Measurements from ENCODE around the gene SGK1.
A peak's percentile ranks its signal among the peaks of the same experiment; 100 is the strongest.
"Not testable (repeated sequence)": the region's sequence is repeated elsewhere in the genome, so short reads cannot be mapped to it uniquely, and the experiment has no call there.

Gene SGK1

DNA sequence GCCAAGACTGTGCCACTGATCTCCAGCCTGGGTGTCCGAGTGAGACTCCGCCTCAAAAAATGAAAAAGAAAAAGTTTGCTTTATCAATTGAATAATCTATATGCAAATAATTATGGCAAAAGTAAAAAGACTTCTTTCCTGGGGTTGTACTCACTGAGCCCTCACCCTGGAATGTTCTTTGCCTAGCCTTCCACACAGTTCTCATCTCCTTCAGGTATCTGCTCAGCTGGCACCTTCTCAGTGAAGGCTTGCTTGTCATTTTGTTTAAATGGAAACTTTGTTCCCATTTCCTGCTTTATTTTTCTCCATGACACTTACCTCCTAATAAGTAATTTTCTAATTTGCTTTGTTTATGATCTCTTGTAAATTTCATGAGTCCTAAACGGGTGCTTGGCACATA is 96.7 kb downstream of the SGK1 start:
- no peak for DNase-seq (ENCODE audit: low spot score)

DNA sequence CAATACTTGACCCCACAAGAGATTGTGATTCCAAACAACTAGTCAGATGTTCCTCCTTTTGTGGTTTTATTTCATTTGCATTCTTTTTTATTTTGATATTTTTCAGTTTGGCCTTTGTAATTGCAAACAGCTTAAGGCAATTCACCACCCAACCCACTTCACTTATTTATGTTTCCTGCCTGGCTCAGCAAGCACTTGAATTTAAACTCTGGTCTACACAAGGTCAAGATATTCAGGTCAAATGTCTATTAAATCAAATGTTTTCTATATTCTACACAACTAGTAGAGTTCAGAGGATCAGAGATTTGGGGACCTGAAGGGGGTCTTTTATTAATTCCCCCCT is 100.1 kb downstream of the SGK1 start:
- DNase-seq (ENCODE audit: low spot score) = no peak

DNA sequence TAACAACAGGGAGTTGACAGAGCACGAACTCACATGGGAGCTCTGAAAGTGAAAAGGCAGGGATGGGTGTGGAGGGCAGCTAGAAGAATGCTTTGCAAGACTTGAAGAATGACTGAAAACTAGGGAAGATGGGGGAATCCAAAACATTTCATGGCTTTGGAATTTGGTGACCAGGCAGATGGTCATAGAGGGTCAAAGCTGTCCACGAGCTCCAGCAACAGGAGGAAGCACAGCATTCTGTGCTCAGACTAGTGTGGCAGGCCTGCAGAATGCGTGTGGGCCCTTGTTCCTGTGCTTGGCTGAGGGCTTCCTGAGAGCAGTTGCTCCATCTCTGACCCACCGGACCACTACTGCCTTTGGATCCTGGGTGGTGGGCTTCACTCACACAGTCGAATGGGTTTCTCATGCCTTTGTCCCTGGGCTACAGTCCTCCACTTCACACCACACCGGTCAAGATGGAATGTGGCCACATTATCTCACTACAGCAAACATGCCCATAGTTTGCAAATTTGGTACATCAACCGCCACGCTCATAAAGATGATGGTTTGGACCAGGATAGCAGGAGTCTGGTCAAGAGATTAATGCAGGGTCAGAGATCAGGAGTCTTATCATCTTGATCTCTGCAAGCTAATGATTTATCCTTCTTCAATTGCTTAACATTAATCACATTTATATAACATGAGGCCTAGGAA is 100.7 kb downstream of the SGK1 start:
- DNase-seq (ENCODE audit: low spot score) = no peak

DNA sequence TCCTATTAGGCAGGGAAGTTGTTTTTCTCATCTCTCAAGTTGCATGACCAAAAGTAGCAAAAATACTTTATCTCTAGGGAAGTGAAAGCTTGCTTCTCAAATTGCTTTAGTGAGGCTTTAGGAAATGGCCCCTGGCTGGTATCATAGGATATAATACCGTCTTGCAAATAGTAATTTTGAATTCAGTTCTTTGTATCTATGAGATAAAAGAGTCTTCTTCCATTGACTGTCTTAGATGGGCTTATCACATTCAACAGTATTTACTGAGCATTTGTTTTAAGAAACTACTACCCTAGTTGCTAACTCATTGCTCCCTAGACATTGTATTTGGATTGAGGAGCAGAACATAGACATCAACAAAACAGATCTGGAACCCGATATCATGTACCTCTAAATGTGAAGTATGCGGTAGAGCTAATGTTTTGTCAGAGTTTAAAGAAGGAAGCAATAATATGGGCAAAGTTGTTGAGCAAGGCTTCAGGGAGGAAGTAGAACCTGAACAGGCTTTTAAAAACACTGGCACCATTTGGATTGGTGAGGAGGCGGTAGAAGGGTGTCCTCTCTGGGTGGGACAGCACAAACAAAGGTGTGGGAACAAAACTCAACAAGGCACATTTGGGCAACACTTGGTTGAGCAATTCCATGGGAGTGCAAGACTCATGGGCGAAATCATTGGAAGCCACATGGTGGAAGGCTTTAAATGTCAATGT is 101.5 kb downstream of the SGK1 start:
- DNase-seq (ENCODE audit: low spot score) = no peak

DNA sequence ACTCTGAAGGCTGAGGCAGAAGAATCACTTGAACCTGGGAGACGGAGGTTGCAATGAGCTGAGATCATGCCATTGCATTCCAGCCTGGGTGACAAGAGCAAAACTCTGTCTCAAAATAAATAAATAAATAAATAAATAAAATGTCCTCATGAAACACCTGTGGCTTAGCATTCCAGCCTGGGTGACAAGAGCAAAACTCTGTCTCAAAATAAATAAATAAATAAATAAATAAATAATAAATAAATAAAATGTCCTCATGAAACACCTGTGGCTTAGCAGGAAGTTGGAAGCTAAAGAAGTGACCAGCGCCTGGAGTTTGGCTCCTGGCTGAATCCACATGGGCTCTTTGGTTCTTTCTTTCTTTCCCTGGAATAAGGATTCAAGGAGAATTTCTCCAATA is 104.5 kb downstream of the SGK1 start:
- DNase-seq (ENCODE audit: low spot score) = not testable (repeated sequence)

DNA sequence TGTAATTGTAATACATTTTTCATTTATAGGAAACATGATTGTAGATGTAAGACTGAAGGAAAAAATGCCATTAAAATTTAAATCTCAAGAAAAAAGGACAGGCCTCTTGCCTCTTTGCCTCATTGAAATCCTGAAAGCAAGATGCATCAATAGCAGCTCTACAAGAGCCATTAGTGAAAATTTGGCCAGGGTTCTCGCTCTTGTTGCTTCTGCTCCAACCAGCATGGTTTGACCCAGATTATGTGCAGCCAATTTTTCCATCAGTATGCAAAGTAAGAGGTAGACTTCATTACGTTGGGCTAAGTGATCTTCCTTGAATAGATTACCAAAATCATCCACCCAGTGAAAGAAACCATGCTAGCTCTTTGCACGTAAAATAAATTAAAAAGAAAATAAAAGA is 106.6 kb downstream of the SGK1 start:
- no peak for DNase-seq (ENCODE audit: low spot score)

DNA sequence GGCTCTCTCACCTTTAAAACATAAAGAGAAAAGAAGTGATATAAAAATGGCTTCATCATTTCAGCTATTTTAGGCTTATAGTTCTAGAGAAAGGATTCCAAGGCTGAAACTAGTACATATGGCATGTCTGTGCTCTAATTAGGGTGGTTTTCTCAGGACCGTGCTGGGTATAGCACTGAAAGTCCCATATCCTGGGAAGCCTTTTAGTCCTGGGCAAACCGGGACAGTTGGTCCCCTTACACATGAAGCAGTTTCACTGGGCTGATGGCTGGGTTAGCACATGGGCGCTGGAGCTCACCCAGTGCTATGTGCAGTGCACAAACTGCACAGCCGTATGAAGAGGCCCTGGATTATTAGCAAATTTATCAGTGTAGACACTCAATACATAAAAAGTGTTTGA is 110.5 kb downstream of the SGK1 start:
- no peak for DNase-seq (ENCODE audit: low spot score)

DNA sequence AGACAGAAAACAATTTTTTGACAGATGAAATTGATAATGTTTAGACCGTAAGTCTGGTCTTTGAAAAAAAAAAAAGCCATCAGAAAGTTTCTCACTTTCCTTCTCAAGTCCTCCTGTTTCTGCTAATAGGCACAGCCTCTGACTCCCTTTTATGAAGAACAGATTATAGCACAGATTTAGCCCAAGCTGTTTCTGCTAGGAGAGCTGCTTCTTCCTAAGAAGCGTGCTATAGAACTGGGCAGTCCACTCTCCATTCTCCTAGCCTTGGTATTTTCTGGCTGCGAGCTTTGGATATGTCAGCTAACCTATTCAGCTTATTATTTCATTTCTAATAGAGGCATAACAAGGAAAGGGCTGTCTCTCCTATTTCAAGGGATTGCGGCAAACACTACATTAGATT is 112.5 kb downstream of the SGK1 start:
- no peak for DNase-seq (ENCODE audit: low spot score)

DNA sequence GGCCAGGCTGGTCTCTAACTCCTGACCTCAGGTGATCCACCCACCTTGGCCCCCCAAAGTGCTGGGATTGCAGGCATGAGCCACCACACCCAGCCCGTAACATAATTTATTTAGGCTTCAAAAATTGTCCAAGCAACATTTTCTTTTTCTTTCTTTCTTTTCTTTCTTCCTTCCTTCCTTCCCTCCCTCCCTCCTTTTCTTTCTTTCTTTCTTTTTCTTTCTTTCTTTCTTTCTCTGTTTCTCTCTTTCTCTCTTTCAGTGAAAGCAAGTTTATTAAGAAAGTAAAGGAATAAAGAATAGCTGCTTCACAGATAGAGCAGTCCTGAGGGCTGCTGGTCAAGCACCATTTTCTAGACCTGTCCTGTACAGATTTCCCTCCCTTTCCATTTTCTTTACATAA is 113.2 kb downstream of the SGK1 start:
- DNase-seq (ENCODE audit: low spot score) = not testable (repeated sequence)

DNA sequence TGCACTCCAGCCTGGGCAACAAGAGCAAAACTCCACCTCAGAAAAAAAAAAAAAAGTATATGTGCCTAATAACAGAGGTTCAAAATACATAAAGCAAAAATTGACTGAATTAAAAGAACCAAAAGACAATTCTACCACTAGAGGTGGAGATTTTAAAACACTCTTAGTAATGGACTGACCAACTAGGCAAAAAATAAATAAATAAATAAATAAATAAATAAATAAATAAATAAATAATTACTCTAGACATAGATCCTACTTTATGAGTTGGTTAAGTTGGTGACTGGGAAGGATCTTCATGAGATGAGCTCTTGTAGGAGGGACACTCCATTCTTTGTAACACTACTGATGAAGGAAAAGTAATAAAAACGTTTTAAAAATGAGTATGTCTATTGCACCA is 113.9 kb downstream of the SGK1 start:
- no peak for DNase-seq (ENCODE audit: low spot score)

DNA sequence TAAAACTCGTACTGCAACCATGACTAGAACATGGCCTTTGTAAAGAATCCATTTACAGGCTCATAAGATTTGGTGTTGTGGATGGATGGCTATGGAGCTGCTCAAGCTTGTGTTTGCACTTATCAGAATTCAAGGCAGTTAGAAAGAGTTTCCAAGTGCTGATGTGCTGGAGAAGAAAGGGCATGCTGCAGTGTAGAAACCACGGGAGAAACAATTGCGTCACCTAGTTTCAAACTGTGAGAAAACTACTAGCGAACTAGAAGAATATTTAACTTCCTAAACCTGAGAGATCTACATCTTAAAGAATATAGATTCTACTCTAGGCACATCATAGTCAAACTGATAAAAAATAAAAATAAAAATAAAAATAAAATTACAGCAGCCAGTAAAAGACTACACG is 116.2 kb downstream of the SGK1 start:
- DNase-seq (ENCODE audit: low spot score) = no peak

DNA sequence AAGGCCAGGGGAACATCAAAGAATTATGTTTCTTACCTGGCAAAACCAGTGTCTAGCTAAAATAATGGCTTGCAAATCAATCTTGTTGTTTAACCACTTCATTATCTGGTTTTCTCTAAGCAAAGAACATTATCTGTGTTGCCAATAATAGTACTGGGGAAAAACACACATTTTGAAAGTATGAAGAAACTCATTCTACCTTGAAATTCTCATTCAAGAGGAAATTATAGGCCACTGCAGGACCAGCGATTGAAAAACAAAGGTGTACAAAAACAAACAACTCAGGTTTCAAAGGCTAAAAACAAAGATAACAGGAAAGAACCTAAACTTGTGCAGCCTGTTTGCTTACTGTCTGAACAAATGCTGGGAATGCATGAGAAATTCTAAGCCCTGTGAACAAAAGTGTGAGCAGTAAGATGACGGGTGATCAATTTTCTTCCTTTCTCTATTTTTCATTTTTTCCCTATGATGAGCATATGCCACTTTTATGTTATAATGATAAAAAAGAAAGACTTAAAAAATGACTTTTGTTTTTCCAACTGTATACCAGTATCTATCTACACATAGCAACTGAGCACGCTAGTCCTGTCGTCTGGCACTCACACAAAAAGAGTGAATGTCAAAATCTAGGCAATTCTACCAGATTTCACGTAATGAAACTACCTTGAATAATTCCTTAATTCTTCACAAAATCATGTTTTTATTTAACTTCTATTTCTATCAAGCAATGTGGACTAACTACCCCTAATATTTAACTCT is 117.9 kb downstream of the SGK1 start:
- DNase-seq (ENCODE audit: low spot score) = peak; percentile 67

DNA sequence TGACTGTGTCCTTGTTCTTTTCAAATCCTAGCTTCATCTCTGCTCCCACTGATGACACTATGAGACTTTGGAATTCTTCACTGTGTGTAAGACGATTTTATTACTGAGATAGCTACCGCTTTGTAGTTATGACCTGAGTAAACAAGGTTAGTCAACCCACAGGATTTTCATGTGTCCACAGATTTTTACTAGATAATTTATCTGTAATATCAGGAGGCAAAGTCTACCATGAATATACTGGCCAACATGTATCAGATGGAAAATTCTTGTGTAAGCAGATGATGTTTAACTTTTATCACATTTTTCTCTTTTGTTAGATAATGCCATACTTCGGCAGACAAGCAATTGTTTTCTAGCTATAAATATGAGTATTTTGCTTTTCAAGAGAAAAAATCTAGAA is 119.8 kb downstream of the SGK1 start:
- DNase-seq (ENCODE audit: low spot score) = peak; percentile 71

DNA sequence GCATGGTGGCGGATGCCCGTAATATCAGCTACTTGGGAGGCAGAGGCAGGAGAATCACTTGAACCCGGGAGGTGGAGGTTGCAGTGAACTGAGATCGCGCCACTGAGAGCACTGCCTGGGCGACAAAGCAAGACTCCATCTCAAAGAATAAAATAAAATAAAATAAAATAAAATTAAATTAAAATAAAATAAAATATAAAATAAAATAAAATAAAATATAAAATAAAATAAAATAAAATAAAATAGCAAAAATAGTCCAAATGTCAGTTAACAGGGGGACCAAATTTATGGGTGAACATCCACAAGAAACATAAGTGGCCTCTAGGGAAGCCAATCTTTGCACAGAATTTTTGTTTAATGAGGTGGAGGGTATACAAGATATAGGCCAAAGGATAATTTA is 120.2 kb downstream of the SGK1 start:
- not testable (repeated sequence) for DNase-seq (ENCODE audit: low spot score)

DNA sequence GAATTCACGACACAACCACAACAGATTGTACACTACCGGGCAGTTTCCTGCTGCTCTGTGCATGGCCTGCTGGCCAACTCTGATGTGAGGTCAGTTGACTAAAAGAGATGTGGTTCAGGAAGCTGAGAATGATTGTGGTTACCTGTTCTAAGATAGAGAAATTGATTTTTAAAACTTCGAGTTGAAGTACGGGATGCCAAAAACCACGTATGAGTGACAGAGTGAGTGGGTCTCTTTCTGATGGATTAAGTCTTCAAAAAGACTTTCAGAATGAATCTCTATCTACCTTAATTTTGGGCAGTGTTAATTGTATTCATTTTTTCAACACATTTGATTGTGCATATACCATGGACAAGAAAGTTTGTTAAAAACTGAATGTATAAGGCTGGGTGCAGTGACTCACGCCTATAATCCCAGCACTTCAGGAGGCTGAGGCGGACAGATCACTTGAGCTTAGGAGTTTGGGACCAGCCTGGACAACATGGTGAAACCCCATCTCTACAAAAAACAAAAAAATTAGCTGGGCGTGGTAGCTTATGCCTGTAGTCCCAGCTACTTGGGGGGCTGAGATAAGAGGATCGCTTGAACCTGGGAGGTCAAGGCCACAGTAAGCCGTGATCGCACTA is 121.2 kb downstream of the SGK1 start:
- no peak for DNase-seq (ENCODE audit: low spot score)

DNA sequence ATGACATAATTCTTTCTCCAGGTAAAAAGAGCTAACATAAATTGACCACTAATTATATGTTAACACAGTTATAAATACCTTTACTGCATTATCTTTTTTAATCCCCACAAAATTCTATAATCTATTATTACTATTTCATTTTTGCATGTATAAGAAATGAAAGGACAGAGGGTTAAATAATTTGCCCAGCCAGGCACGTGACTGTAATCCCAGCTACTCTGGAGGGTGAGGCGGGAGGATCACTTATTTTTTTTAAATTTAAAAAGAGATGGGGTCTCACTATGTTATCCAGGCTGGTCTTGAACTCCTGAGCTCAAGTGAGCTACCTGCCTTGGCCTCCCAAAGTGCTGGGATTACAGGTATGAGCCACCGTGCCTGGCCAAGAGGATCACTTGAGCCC is 121.9 kb downstream of the SGK1 start:
- no peak for DNase-seq (ENCODE audit: low spot score)

DNA sequence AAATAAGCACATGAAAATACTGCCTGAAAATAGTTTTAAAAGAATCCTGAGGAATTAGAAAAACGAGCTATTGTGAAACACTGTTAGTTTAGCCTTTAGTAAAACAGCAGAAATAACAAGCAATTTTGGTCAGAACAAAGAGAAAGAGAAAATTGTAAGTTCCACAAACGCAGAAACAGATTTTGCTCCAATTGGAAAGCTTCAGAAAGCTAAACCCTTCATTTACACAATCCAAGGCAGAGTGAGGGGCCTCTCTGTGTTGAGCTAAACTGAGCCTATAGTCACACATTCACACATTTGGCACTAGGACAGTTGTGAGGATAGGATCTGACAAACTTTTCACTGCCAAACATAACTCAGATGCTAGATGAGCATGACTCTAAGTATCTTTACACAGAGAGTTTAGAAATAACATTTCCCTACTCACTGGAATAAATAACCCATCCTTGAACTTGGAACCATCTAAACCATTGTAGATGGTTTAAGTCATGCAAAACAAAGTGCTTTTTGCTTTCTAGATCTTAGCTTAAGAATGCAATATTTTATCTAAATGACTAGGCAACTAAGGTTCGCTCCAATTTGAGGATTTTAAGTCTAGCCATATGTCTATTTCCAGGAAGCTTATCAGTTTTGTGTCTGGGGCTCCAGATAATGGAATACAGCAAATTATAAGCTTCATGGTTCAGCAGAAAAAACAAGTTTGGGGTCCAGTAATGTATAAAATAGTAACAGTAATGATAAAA is 122.6 kb downstream of the SGK1 start:
- no peak for DNase-seq (ENCODE audit: low spot score)

DNA sequence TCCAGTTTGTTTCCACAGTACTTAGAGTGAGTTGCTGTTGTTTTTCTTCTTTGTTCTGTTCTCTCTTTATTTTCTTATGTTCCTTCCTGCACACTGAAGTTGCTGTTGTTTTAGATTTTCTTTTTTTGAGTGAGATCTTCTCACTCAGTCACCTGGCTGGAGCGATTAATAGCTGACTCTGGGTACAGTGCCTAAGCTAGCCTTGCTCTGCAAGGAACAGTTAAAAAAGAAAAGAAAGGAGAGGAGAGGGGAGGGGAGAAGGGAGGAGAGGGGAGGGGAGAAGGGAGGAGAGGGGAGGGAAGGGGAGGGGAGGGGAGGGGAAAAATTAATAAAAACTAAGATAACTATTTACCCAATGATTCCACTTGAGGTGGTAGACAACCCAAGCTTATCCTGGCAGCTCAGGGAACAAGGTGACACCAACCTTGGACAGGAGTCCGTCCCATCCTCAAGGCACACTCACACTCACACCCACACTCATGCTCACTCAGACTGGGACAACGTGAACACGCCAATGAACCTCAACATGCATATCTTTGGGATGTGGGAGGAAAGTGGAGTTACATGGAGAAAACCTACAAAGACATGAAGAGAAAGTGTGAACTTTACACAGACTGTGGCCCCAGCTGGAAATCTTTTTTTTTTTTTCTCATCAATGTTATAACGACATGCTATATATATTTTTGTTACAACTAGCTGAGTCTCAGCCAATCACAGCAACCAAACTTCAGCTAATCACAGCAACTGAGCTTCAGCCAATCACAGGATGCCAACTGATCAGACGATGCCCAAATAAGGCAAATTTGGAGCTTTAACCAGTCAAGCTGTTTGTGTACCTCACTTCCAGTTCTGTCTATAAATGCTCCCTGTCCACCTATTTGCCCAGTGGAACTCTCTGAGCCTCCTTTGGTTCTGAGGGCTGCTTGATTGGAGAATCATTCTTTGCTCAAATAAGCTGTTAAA is 124.1 kb downstream of the SGK1 start:
- no peak for DNase-seq (ENCODE audit: low spot score)

DNA sequence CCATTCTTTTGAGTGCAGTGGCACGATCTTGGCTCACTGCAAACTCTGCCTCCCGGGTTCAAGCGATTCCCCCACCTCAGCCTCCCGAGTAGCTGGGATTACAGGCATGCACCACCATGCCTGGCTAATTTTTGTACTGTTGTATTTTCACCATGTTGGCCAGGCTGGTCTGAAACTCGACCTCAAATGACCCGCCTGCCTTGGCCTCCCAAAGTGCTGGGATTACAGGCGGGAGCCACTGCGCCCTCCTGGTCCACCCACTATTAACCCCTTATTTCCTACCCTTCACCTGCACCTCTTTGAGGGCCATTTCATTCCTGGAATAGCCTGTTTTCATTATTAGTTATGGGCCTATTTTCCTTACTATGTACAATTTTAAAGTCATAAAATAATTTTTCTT is 125.3 kb downstream of the SGK1 start:
- not testable (repeated sequence) for DNase-seq (ENCODE audit: low spot score)

DNA sequence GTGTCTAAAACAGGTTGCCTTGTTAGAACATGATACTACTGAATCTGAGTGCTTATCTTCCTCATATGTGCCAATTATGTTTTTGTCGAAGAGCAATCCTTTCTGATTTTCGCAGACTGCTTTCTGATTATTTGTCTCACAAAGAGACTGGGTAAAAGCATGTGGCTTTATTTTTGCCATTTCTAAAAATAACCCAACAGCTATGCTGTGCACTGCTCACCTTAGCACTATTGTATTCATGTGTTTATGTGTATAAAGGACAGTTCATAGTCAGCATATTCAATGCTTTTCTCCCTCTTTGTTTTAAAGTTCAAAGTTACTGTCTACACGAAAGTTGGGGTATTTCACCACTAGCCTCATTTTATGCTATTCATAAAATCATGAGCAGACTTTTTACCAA is 127.0 kb downstream of the SGK1 start:
- no peak for DNase-seq (ENCODE audit: low spot score)

DNA sequence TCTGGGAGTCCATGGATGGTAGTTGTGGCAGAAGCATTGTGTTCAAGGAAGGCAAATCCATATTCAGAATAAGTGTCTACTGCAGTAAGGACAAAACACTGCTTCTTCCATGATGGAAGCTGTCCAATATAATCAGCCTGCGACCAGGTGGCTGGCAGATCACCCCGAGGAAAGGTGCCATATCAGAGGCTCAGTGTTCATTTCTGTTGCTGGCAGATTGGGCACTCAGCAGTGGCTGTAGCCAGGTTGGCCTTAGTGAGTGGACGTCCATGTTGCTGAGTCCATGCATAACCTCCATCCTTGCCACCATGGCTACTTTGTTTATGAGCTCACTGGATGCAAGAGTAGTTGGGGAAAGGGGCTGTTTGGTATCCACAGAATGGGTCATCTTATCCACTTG is 130.2 kb downstream of the SGK1 start:
- no peak for DNase-seq (ENCODE audit: low spot score)

Measured in HuH-7 (cell line).